DMS53 treated with DMSO at 0.1 percent for 48 hours (cell line): ENCODE data around the gene GIMAP8.
A peak's percentile ranks its signal among the peaks of the same experiment; 100 is the strongest.

ENCODE experiments used
- DNase-seq: peaks from one replicate; lab custom pipeline; 2025; ENCODE audit not compliant: unreplicated experiment; lab: John Stamatoyannopoulos, UW

GIMAP8 gene

GRCh38 chr7:150450491-150451001 is at the start of gene GIMAP8:
Gene GIMAP8, plus strand, starts transcription at chr7:150450630. Its CDS starts 16,069 bp downstream, at chr7:150466699.
- no peak for DNase-seq

DNA sequence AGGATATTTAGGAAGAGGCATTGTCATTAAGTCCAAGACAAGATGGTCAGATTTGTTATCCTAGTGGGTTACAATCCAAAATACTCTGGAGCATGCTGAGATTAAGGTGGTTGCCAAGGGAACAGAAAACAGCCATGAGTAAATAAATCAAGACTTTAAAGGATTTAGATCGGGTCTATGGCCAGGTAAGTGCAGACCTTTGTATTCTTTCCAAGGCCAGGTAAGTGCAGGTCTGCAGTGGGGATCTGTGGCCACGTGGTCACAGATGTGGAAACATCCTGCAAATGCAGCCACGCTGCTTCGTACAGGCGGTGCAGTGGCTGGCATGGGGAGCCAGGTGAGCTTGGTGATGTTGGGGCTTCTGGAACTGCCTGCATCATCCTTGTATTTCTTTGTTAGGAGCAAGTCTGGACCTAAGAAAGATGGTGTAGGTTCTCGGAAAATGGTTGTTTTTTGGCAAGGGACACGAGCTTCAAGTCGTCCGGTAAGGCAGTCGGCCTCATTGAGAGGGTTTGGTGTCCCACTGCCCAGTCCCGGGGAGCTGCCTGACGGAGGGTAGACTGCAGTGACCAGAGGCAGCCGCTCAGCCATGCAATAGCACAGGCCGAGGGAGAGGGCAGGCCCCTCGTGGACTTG is 49.5 kb upstream of the GIMAP8 start:
- DNase-seq = no peak

DNA sequence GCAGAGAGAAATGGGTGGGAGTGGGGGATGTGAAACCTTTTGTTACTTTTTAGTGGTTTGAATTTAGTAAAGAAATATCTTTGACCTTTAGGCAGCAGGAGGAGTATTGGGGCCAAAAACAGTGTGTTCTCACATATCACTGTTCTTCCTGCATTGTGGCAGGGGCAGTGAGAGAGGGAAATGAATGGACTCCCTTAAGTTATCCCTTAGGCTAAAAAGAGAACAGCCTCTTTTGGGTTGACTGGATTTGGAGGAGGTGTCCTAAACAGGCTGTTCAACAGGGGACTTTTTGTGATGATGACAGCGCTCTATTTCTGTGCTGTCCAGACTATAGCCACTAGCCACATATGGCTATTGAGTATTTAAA is 49.0 kb upstream of the GIMAP8 start:
- no peak for DNase-seq

- no peak for DNase-seq
Measured at GRCh38 chr7:150401861-150402631, 48.4 kb upstream of the GIMAP8 start.

DNA sequence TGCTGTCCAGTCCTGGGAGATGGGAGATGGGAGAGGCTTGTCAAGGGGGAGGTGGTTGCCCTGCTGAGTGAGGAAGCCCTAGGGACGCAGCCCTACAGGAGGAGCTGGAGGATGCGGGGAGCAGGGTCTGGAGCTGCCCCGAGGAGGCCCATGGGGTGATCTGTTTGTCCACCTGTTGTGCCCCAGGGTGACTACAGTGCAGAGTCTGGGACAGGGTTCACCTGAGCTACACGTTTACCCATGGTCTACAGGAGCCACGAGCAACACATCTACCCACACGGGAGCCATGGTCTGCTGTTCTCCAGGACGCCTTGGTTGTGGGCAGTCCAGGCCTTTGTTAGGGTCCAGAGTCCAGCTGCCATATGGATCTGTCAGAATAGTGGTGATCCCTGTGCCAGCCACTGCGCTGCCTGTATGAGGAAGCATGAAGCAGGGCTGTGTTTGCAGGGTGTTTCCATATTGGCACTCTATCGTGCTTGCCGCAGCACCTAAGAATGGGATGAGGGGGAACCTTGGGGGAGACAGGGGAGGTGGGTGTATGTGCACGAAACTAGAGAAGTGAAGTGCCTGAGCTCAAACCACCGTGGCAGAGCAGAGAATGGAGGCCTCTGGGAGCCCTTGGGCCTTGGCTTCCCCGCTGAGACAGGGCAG is 47.6 kb upstream of the GIMAP8 start:
- DNase-seq = no peak

DNA sequence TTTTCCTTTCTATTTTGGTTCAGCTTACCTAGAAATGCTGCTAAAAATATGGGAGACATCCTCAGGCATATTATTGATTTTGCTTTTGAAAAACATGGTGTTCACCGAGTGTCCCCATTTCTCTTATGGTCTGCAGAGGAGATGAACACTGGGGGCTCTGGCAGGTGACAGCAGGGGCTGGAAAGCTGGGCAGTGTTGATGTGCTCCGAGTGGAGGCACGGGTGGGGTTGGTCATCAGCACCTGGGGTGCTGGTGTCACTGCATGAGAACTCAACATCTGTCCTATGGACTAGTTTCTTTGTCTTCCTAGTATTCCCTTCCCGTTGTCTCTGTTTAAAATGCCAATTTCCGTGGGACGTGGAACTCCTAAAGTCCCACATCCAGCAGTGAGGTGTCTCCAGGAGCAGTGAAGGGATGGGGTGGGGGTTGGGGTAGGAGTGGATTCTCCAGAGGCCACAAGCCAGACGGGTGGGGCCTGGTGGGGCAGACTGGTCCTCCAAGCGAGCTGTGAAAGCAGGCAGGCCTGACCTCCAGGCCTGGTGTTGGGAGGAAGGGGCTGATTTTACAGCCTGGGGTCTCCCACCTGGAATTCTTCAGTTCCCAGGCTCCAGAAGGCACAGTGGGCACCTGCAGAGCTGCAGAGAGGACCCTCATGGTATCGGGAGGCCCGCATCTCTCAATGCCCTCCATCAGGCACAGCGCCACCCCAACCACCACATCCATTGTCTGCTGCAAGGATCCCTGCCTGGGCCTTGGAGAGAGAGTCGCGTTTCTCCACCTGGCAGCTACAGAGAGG is 46.9 kb upstream of the GIMAP8 start:
- no peak for DNase-seq

DNA sequence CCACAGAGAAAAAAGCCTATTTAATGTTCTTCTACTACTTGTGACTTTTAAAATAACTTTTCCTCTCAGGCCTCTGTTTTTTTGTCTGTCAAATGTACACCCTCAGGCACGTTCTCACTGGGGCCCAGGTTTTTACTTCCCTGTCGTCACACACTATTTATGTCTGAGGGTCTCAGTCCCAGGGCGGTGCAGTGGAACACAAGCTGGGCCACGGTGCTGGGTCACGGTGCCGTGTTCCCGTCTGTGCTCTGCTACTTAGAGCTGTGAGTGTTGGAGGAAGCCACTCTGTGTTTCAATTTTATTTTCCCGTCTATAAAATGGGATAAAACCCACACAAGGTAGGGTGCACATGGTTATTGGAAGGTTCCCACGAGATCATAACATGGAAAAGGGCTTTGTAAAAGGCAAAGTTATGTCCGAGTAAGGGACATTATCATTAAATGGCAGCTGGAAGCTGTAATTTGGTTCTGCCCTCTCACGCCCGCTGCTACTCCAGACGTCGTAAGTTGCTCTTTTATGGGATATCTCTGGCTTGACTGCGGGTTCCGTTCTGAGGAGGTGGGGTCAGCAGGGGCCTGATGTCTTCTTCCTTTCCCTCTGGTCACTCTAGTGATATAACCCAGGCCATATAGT is 46.1 kb upstream of the GIMAP8 start:
- no peak for DNase-seq

DNA sequence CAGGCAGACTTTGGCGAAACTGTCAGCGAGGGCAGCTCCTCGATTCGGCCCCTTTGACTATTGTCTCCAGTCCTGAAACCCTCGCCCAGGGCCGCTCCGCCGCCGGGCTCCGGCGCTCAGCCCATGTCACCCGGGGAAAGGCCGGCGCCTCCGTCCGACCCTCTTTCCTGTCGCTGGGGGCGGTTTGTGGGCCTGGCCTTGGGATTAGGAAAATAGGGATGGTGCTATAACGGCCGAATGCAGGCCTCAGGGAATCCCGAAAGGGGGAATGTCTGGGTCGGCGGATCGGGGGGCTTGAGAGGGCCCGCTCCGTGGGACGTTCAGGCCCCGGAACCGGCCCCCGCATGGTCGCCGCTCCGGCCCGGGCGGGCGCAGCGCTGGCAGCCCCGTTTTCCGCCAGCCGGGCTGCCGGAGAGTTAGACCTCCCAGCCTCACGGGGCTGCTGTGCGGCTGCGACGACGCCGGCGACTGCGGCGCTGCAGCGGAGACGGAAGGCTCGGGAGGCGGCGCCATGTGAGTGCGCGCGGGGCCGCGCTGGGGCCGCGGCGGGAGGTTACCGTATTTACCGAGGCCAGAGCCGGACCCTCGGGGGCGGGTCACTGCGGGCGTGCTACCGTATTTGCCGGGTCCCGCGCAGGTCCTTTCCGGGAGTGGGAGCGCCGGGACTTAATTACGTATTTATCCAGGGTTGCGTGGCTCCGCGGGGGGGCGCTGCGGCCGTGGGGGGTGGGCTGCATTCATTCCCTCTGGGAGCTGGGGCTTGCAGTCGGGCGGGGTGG is 45.4 kb upstream of the GIMAP8 start:
- peak; percentile 85 for DNase-seq

DNA sequence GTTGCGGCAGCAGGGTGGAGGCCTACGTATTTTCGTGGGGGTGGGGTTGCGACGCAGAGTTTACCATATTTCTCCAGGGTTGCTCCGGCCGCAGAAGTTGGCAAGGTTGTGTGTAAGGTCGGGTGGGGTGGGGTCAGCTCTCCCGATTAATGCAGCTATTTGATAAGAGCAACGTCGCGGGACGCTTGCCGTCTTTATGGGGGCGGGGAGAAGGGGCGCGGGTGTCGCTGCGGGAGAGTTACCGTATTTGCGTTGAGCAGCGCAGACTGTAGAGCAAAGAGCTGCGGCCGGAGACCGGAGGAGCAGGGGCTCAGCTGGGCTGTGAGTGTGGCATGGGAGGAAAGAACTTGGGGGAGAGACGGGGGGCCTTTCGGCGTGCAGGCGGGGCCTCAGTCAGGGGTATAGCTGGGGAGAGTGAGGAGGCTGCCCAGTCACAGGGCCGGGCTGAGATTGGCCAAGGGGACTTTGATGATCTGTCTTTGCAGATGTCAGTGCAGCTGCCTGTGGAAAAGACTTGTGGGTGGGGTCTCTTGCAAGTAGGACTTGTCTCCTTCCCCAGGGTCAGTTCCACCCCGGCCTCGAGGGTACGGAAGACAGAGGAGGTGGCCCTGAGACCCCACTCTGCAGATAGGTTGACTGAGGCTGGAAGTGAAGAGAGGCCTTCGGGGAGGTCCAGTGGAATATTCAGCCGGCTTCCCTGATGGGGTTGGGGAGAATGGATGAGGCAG is 44.7 kb upstream of the GIMAP8 start:
- DNase-seq = peak; percentile 58

DNA sequence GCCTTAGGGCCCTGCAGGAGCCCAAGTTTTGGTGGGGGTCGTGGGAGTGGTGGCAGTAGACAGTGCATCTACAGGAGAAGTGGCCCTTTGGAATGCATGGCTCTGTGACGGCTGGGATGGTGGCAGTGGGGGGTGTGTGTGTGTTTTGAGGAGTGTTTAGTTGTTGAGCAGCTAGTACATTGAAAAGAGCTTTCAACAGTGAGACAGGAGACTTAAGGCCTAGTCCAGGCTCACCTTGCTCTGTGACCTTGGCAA is 44.2 kb upstream of the GIMAP8 start:
- no peak for DNase-seq

DNA sequence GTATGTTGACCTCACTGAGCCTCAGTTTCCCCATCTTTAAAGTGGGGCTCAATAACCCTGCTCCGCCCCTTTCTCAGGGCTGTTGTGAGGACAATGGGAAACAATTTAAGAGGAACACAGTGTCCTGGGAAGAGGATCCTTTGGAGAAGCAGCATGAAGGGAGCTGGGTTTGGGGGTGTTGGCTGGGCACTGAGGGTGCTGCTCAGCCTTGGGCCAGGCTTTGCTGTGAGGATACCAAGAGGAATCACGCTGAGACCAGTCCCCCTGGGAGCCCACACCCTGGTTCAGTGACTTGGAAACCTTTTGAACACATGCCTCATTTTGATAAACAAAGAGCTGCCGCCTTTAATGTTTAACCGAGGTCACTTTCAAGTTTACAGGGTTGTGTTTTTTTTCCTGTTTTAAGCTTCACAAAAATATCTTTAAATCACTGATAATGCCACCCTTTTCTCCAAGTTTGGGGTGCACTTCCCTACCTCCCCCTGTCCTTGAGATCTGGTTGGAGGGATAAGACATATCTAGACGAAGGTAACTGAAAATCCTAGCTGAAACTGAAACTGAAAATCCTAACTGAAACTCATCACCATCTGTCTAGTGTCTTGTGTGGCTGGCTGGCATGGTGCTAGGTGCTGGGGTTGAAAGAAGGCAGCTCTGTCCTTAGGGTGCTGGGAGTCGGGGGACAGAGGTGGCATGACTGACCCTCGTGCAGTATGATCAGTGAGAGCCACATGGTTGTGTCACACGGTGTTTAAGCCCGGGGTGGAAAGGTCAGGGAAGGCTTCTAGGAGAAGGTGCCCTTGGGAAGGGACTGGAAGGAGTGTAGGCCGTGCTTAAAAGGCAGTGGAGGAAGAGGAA is 43.6 kb upstream of the GIMAP8 start:
- peak; percentile 53 for DNase-seq

DNA sequence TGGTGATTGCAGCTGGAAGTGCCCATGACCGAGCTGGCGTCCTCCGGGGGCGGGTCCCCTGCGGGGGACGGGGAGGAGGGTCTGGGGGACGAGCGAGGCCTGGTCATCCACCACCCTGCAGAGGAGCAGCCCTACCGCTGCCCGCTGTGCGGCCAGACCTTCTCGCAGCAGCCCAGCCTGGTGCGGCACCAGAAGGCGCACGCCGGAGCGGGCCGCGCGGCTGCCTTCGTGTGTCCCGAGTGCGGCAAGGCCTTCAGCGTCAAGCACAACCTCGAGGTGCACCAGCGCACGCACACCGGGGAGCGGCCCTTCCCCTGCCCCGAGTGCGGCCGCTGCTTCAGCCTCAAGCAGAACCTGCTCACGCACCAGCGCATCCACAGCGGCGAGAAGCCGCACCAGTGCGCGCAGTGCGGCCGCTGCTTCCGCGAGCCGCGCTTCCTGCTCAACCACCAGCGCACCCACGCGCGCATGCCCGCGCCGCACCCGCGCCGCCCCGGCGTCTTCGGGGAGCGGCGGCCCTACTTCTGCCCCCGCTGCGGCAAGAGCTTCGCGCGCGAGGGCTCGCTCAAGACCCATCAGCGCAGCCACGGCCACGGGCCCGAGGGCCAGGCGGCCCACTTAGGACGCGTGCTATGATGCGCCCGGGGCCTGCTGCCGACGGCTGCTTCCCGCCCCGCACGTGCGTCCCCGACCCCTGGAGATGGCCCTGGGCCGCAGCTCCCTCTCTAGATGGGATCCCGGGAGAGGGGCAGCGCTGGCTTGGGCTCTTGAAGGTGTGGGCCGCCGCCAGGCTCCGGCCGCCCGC is 42.6 kb upstream of the GIMAP8 start:
- DNase-seq = no peak

GRCh38 chr7:150408393-150409299 is 41.8 kb upstream of the GIMAP8 start:
- DNase-seq = no peak

DNA sequence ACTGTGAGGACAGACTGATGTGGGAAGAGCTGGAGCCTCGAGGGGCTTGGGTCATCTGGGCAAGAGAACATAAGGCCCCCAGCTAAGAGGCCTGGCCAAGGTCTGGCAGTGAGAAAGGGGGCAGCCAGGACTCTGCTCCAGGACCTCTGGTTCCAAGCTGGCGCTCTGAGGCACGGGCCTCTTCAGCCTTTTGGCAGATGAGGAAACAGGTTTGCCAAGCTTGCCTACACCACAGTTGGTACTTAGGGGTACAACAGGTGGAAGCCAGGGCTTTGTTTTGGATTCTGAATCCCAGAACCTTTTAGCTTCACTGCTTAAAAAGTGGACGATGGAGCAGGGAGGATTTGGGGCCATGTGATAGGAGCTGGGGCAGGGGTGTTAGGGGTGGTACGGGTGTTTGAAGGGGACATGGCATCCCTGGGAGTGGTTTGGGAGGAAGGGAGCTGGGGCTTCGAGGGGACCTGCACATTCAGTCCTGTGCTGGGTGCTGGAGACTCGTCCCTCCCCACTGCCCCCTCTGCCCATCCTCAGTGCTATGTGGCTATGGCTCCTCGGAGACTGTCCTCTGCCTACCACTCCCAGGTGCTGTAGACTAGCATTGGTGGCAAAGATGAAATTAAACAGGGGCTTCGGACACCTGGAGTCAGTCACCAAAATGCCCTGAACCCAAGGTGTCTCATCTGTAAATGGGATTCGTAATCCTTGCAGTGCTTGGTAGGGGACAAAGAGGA is 41.0 kb upstream of the GIMAP8 start:
- no peak for DNase-seq

- no peak for DNase-seq
Measured at GRCh38 chr7:150410131-150410530, 40.3 kb upstream of the GIMAP8 start.

- no peak for DNase-seq
Measured at GRCh38 chr7:150410680-150411346, 39.6 kb upstream of the GIMAP8 start.
